Endothelial cell of umbilical vein (primary cell): ENCODE data around the gene ZNF792. TPM values are rescaled to one million over a fixed set of nuclear protein-coding genes. Genes with fewer than 3 reads are reported as not detected.

ENCODE experiments used
- BruUV-seq: library from RNA; stranded (reverse); fragments of 400-500 nt; replicated peaks from 2 replicates; lab custom pipeline; 2021; lab: Mats Ljungman, UMichigan
- CTCF ChIA-PET: fragments of 300-600, 350-600 bp; sonication (Branson Sonifier 250); formaldehyde crosslinking; loops from one replicate; lab custom pipeline; 2021; ENCODE audit warnings: antibody characterized with exemption, inconsistent platforms; lab: Charles Lee
- POLR2A ChIA-PET: fragments of 300-600, 350-600 bp; sonication (Branson Sonifier 250); formaldehyde crosslinking; loops from one replicate; lab custom pipeline; 2021; ENCODE audit warnings: antibody characterized with exemption, inconsistent platforms; lab: Charles Lee
- DNase-seq: peaks from one replicate; pipeline ENCODE4 v3.0.0-alpha.2; 2011; ENCODE audit warnings: low read depth, low spot score
- FAIRE-seq: peaks from 2 replicates; lab custom pipeline; 2011; peaks lifted over from hg19 to GRCh38; lab: Jason Lieb, UNC
- H2AFZ ChIP-seq: 2 replicates; pipeline ENCODE4 v1.6.0; 2012; ENCODE audit warnings: low read depth, low read length, control low read depth, inconsistent platforms
- H3K27ac ChIP-seq: 2 replicates; pipeline ENCODE4 v1.5.1; 2011; ENCODE audit warnings: low read depth, mild to moderate bottlenecking, control low read depth, low read length, moderate library complexity; ENCODE audit not compliant: insufficient read depth
- H3K27me3 ChIP-seq, 2 experiments: 2 replicates each; pipeline versions ENCODE4 v1.6.0 to v1.6.1; 2011; ENCODE audit warnings: low read length in 2 of 2, mixed read lengths in 1 of 2; ENCODE audit not compliant: control insufficient read depth in 2 of 2, insufficient read depth in 2 of 2
- H3K36me3 ChIP-seq, 2 experiments: 2 replicates in 1 of 2; 3 replicates in 1 of 2; pipeline ENCODE4 v1.5.1; 2011; ENCODE audit warnings: low read length in 2 of 2, mild to moderate bottlenecking in 1 of 2, moderate library complexity in 1 of 2; ENCODE audit not compliant: control insufficient read depth in 2 of 2, insufficient read depth in 2 of 2; ENCODE audit errors: extremely low read depth in 1 of 2
- H3K4me1 ChIP-seq: 3 replicates; pipeline ENCODE4 v1.5.1; 2011; ENCODE audit warnings: mild to moderate bottlenecking, low read length; ENCODE audit not compliant: control insufficient read depth, insufficient read depth; ENCODE audit errors: extremely low read depth
- H3K4me2 ChIP-seq: 2 replicates; pipeline ENCODE4 v1.6.1; 2011; ENCODE audit warnings: low read length, control low read depth, mixed read lengths; ENCODE audit not compliant: insufficient read depth
- H3K4me3 ChIP-seq, 3 experiments: fragments of 200-600 bp in 1 of 3; sonication (generic), shearing (Covaris generic) in 1 of 3; replicated peaks in 1 of 3; 2 replicates each; pipeline ENCODE4 v1.5.1; 2011 to 2016; ENCODE audit warnings: control low read depth in 3 of 3, low read length in 3 of 3, mild to moderate bottlenecking in 2 of 3, inconsistent platforms in 1 of 3, low read depth in 1 of 3, moderate library complexity in 1 of 3; ENCODE audit not compliant: insufficient read depth in 1 of 3
- H3K79me2 ChIP-seq: 2 replicates; pipeline ENCODE4 v1.6.0; 2012; ENCODE audit warnings: low read length, inconsistent platforms; ENCODE audit not compliant: control insufficient read depth, insufficient read depth
- H3K9ac ChIP-seq: replicated peaks from 2 replicates; pipeline ENCODE3; 2011; ENCODE audit warnings: low read length, control low read depth; ENCODE audit not compliant: insufficient read depth; ENCODE audit errors: extremely low read depth
- H3K9me1 ChIP-seq: replicated peaks from 3 replicates; pipeline ENCODE4 v1.6.0; 2011; ENCODE audit warnings: mild to moderate bottlenecking, low read length; ENCODE audit not compliant: control insufficient read depth, insufficient read depth; ENCODE audit errors: extremely low read depth
- H3K9me3 ChIP-seq: replicated peaks from 2 replicates; pipeline ENCODE4 v1.5.1; 2012; ENCODE audit warnings: low read length, inconsistent platforms; ENCODE audit not compliant: control insufficient read depth, insufficient read depth
- H4K20me1 ChIP-seq: replicated peaks from 2 replicates; pipeline ENCODE3; 2011; ENCODE audit warnings: mild to moderate bottlenecking, low read length; ENCODE audit not compliant: control insufficient read depth, insufficient read depth; ENCODE audit errors: extremely low read depth
- CTCF ChIP-seq, 2 donors: IDR thresholded peaks; 1 replicate in 1 of 2; 2 replicates in 1 of 2; pipeline ENCODE4 v1.5.1; 2011; ENCODE audit warnings: low read length in 2 of 2, mild to moderate bottlenecking in 2 of 2, moderate library complexity in 2 of 2, control low read depth in 1 of 2, inconsistent platforms in 1 of 2, low read depth in 1 of 2; ENCODE audit not compliant: insufficient read depth in 1 of 2; ENCODE audit errors: extremely low read depth in 1 of 2
- EZH2 ChIP-seq: IDR thresholded peaks from 2 replicates; pipeline ENCODE4 v1.6.1; 2012; ENCODE audit warnings: borderline replicate concordance, low read depth, mild to moderate bottlenecking, moderate library complexity, low read length, inconsistent platforms; ENCODE audit not compliant: severe bottlenecking
- FOS ChIP-seq: IDR thresholded peaks from 2 replicates; pipeline ENCODE4 v1.6.1; 2011; ENCODE audit warnings: mild to moderate bottlenecking, low read length, moderate library complexity, borderline replicate concordance; ENCODE audit not compliant: insufficient read depth
- GATA2 ChIP-seq: IDR thresholded peaks from 2 replicates; pipeline ENCODE4 v1.7.0; 2011; ENCODE audit warnings: low read depth, mild to moderate bottlenecking, moderate library complexity, mixed read lengths, low read length; ENCODE audit not compliant: insufficient read length, insufficient read depth
- JUN ChIP-seq: IDR thresholded peaks from 2 replicates; pipeline ENCODE4 v1.6.1; 2011; ENCODE audit warnings: borderline replicate concordance, low read depth; ENCODE audit not compliant: insufficient read length, insufficient read depth
- MAX ChIP-seq: IDR thresholded peaks from 2 replicates; pipeline ENCODE4 v1.6.1; 2011; ENCODE audit not compliant: insufficient read depth, insufficient read length
- MYC ChIP-seq: IDR thresholded peaks from one replicate; pipeline ENCODE4 v1.6.1; 2011; ENCODE audit warnings: mild to moderate bottlenecking, low read depth, low read length
- POLR2A ChIP-seq: IDR thresholded peaks from 2 replicates; pipeline ENCODE4 v1.6.1; 2012; ENCODE audit warnings: low read depth, mild to moderate bottlenecking, control low read depth, low read length
- POLR2AphosphoS5 ChIP-seq: IDR thresholded peaks from 2 replicates; pipeline ENCODE4 v1.6.1; 2012; ENCODE audit warnings: low read depth, mild to moderate bottlenecking, control low read depth, low read length, moderate library complexity; ENCODE audit not compliant: insufficient read depth
- dilution Hi-C: fragments of 300-500 bp; cut with MboI; formaldehyde crosslinking; loops from one replicate; pipeline ENCODE4 v1.15.0; 2019; ENCODE audit warnings: low sequenced_read_pairs; ENCODE audit not compliant: extremely low pct_ligation_motif_present
- intact Hi-C: fragments of 100-400 bp; cut with micrococcal nuclease; formaldehyde crosslinking; loops from one replicate; pipeline ENCODE4 v1.10.0; 2022
- polyA plus RNA-seq, 4 experiments: library from polyadenylated mRNA; depleted of rRNA in 3 of 4; stranded (reverse) in 3 of 4; unstranded in 1 of 4; fragments of >200 nt; gene quantifications; 2 replicates each; pipeline versions ENCODE4 v1.2.1 to v1.2.3, GENCODE V29; 2011 to 2012; ENCODE audit warnings: missing spikeins in 1 of 4
- total RNA-seq: library from RNA; stranded (reverse); gene quantifications from 2 replicates; pipeline ENCODE4 v1.2.3, GENCODE V29; 2021

The ZNF792 gene
- total and polyA plus RNA-seq, 2 donors (not counting 3 experiments of a cell fraction or from before 2014, with no cell fraction given), result 11.3 to 19.8 TPM

- intact Hi-C loops, result no loop called here
- no peaks in the 10 kb centered on the region for H3K9me3 ChIP-seq
- no peaks in the 10 kb centered on the region for H4K20me1 ChIP-seq
- BruUV-seq, result no TSS peak
- FAIRE-seq, result no peak
- no peak overlapping the region for H2AFZ ChIP-seq
- no peak overlapping the region for H3K4me3 ChIP-seq
- TF ChIP-seq FOS, result no peak
- TF ChIP-seq CTCF (IDR thresholded peaks at IDR 0.05; ENCODE audit: extremely low read depth in 1 of 2, insufficient read depth in 1 of 2, low read depth in 1 of 2, low read length in 2 of 2), result no peak
- no peak for TF ChIP-seq POLR2A
- TF ChIP-seq EZH2, result no peak
- TF ChIP-seq MAX, result no peak
- no peaks in the 10 kb centered on the region for H3K9me1 ChIP-seq
- CTCF ChIA-PET, result interaction anchor here (0.6 to 1.0 kb wide), 2 partner anchors 9 to 16 kb away, joined by 4 read pairs; no protein-coding TSS in a partner anchor
- H3K4me2 ChIP-seq, result no peak overlapping the region
- H3K27me3 ChIP-seq, result no peaks in the 10 kb centered on the region
- H3K79me2 ChIP-seq, result no peaks in the 10 kb centered on the region
- H3K36me3 ChIP-seq, result no peaks in the 10 kb centered on the region
- DNase-seq, result no peak
- H3K27ac ChIP-seq, result no peak overlapping the region
- POLR2A ChIA-PET, result no interaction called here
- peaks cover 18% of the 10 kb centered on the region for H3K4me1 ChIP-seq
- dilution Hi-C loops, result no loop called here
- no peak overlapping the region for H3K9ac ChIP-seq
Measured at GRCh38 chr19:34989298-34989697, 25.3 kb upstream of the ZNF792 start.

GRCh38 chr19:34988119-34988518 lies 24.1 kb upstream of the ZNF792 start:
- intact Hi-C loops (no loop called here), dilution Hi-C loops (no loop called here)
- no peak overlapping the region for H3K9ac ChIP-seq
- TF ChIP-seq POLR2AphosphoS5 (no peak), MYC (no peak), CTCF (IDR thresholded peaks at IDR 0.05; ENCODE audit: extremely low read depth in 1 of 2, insufficient read depth in 1 of 2, low read depth in 1 of 2, low read length in 2 of 2) (no peak), GATA2 (no peak), JUN (no peak), POLR2A (no peak), MAX (no peak), FOS (no peak)
- H3K9me1 ChIP-seq, result no peaks in the 10 kb centered on the region
- no peaks in the 10 kb centered on the region for H3K9me3 ChIP-seq
- no peaks in the 10 kb centered on the region for H3K79me2 ChIP-seq
- H4K20me1 ChIP-seq, result no peaks in the 10 kb centered on the region
- H3K4me3 ChIP-seq, result no peak overlapping the region
- DNase-seq (no peak), FAIRE-seq (no peak)
- ChIA-PET POLR2A (no interaction called here), CTCF (interaction anchor here (1.0 kb wide), 1 partner anchor 8 kb away, joined by 4 read pairs; no protein-coding TSS in a partner anchor)
- H3K4me1 ChIP-seq, result peaks cover 15% of the 10 kb centered on the region
- no TSS peak for BruUV-seq
- no peak overlapping the region for H2AFZ ChIP-seq
- no peak overlapping the region for H3K27ac ChIP-seq
- no peak overlapping the region for H3K4me2 ChIP-seq
- H3K36me3 ChIP-seq, result no peaks in the 10 kb centered on the region
- no peaks in the 10 kb centered on the region for H3K27me3 ChIP-seq
